Stimulated activated CD8-positive, alpha-beta memory T cell treated with anti-CD3 and anti-CD28 coated beads, Interleukin-2, amount 100 ng/mL, for 1 hour (primary cell): ENCODE data around the gene DNAJB13.

Experiments used
- DNase-seq, 2 donors: peaks; one replicate each; pipeline ENCODE4 v3.0.0-alpha.2; 2020; ENCODE audit warnings: low read depth in 2 of 2

Gene DNAJB13

DNA sequence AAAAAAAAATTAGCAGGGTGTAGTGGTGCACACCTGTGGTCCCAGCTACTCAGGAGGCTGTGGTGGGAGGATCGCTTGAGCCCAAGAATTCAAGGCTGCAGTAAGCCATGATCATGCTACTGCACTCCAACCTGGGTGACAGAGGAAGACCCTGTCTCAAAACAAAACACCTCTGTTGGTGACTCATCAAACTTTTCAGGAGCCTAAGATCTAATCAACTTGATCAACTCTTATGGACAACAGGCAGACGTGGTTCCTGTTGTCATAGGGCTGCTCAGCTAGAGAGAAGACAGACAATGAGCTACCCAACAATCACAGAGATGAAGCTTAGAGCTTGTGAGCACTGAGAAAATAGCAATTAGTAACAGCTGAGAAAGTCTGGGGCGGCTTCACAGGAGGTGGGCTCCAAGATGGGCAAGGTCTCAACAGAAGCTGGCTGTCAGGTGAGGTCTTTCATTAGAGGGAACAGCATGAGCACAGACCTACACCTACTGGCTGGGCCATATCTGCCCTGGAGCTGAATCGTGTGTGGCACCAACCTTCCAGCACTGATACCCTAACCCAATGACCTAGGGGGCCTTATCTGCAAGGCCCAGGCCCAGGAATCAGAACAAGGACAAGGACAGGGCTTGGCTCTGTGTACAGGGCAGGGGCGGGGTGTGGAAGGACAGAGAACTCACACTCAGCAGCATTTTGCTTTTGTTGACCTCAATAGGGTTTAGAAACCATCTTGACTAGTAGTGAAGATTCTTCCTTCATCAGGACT, 65.3 kb downstream of the DNAJB13 start:
- no peak for DNase-seq

DNA sequence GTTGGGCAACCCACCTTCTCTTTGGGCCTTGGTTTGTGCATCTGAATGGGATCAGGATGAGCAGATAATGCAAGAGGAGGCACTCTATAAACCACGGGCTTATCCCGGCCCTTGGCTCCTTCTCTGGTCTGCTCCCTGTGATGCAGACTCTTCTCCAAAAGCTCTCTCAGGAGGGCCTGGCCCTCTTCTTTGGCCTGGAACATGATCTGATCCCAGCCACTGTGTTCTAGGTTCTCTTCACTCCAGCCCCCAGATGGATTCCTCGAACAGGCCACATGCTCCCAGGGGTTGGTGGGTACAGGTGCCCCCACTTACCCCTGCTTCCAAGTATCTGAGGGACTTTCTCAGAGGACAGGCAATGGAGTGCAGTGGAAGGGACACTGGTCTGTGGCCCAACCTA, 66.8 kb downstream of the DNAJB13 start:
- DNase-seq, result no peak

DNA sequence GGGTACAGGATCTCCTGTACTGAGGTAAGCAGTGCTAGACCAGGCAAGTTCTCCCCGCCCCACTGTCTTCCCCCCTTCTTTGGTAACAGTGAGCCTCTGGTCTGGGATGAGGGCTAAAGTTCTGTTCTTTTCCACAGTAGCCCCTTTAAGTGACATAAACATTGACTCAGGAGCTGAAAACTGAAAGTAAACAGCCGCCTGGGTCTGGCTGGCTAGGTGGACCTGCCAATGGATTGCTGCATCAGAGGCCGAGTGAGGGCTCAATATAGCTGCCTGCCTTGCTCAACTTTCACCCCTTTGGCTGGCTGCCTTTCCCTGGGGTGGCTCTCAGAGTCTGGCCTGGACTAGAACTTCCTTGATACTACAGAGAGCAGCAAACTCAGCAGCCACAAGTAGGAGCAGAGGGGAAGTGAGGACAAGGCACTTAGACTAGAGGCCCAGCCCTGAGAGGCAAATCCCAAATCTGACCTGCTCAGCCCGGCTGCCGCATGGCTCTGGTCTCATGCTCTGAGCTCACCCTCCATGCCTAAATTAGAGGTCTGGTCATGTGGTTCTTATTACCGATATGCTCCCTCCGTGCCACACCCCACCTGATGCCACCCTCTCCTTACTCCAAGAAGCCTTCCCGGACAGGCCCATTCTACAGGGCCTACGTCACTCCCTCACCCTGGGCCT, 67.6 kb downstream of the DNAJB13 start:
- DNase-seq, result no peak

DNA sequence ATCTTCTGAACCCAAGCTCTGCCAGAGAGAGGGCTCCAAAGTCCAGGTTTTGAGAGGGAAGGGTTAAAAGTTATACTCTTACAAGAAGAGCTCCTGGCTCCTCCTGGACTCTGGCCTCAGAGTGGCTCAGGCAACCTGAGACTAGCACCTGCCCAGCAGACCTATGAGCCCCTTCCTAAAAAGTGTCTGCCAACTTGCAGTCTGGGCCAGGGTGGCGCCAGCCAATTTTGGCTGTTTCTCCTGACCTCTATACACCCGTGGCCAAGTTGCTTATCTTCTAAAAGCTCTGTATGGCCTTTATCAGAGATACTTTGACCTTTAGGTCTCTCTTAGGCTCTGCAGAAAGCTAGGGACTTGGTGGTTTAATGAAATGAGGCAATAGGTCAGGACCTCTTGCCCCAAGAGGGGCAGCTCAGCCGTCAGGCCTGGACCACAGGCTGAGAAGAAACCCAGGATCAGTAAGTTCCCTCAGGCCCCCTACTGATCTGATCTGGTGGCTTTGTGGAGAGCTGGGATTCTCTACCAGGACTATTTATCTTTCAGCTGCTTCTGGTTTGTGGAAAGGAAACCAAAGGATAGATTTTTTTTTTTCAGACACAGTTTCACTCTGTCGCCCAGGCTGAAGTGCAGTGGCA, 68.4 kb downstream of the DNAJB13 start:
- DNase-seq, result no peak

DNA sequence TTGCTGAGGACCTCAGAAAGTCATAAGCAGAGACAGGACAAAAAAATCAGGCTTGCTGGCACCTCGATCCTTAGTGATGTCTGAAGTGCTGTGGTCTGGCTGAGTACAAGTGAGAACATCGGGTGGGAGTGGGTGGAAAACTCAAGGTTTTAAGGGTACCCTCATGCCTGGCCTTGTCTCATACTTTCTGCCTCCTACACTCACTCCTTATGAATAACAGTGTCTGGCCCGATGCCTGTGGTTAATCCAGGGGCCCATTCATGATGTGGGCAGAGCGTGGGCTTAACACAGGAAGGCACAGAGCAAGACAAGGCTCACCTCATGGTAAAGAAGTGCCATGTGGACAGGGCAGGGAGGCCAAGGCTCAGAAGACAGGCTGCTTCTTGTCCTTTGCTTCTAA, 69.0 kb downstream of the DNAJB13 start:
- no peak for DNase-seq
